ENCODE results near the gene COL18A1. TPM values are rescaled to one million over a fixed set of nuclear protein-coding genes. Genes with fewer than 3 reads are reported as not detected.

COL18A1 gene
- total RNA-seq, 6 experiments from 2014 or later: 39.8 to 93.5 (median 86.8) TPM

GRCh38 chr21:45376459-45377324 is 28.3 kb upstream of the COL18A1 start:
- Mint-ChIP-seq H3K4me3 (no peak overlapping the region), H3K27me3 (ENCODE audit: insufficient read depth) (peaks cover 7% of the 10 kb centered on the region), H3K36me3 (ENCODE audit: low read depth) (peaks cover 14% of the 10 kb centered on the region), H3K9me3 (peaks cover 6% of the 10 kb centered on the region), H3K4me1 (ENCODE audit: low read depth) (peaks cover 40% of the 10 kb centered on the region), H3K27ac (no peak overlapping the region)
- DNase-seq: no peak
- TF ChIP-seq CTCF (IDR thresholded peaks at IDR 0.05): no peak

- H3K9me3 Mint-ChIP-seq: peaks cover 6% of the 10 kb centered on the region
- H3K4me1 Mint-ChIP-seq (ENCODE audit: low read depth): peaks cover 40% of the 10 kb centered on the region
- no peak for TF ChIP-seq CTCF (IDR thresholded peaks at IDR 0.05)
- H3K4me3 Mint-ChIP-seq: no peak overlapping the region
- no peak overlapping the region for H3K27ac Mint-ChIP-seq
- DNase-seq: no peak
- peaks cover 14% of the 10 kb centered on the region for H3K36me3 Mint-ChIP-seq (ENCODE audit: low read depth)
- H3K27me3 Mint-ChIP-seq (ENCODE audit: insufficient read depth): peaks cover 7% of the 10 kb centered on the region
Observed at GRCh38 chr21:45377325-45377709, 27.6 kb upstream of the COL18A1 start.

GRCh38 chr21:45377866-45378257 is 27.1 kb upstream of the COL18A1 start:
- peak overlapping the region; percentile 66 for H3K4me3 Mint-ChIP-seq
- TF ChIP-seq CTCF (IDR thresholded peaks at IDR 0.05): no peak
- H3K27me3 Mint-ChIP-seq (ENCODE audit: insufficient read depth): peaks cover 11% of the 10 kb centered on the region
- H3K4me1 Mint-ChIP-seq (ENCODE audit: low read depth): peaks cover 35% of the 10 kb centered on the region
- no peak for DNase-seq
- H3K36me3 Mint-ChIP-seq (ENCODE audit: low read depth): peaks cover 10% of the 10 kb centered on the region
- peaks cover 2% of the 10 kb centered on the region for H3K9me3 Mint-ChIP-seq
- H3K27ac Mint-ChIP-seq: peak overlapping the region; percentile 89

GRCh38 chr21:45378258-45378966 is 26.6 kb upstream of the COL18A1 start:
- peak; percentile 62 for DNase-seq
- peaks cover 7% of the 10 kb centered on the region for H3K36me3 Mint-ChIP-seq (ENCODE audit: low read depth)
- peaks cover 11% of the 10 kb centered on the region for H3K27me3 Mint-ChIP-seq (ENCODE audit: insufficient read depth)
- TF ChIP-seq CTCF (IDR thresholded peaks at IDR 0.05): no peak
- peak overlapping the region; percentile 66 for H3K4me3 Mint-ChIP-seq
- H3K4me1 Mint-ChIP-seq (ENCODE audit: low read depth): peaks cover 30% of the 10 kb centered on the region
- peak overlapping the region; percentile 89 for H3K27ac Mint-ChIP-seq
- H3K9me3 Mint-ChIP-seq: no peaks in the 10 kb centered on the region

GRCh38 chr21:45379171-45379900 is 25.6 kb upstream of the COL18A1 start:
- Mint-ChIP-seq H3K36me3 (ENCODE audit: low read depth) (peaks cover 7% of the 10 kb centered on the region), H3K4me1 (ENCODE audit: low read depth) (peaks cover 28% of the 10 kb centered on the region), H3K27ac (peak overlapping the region; percentile 38; the same call in 1 of the 2 replicates), H3K9me3 (no peaks in the 10 kb centered on the region), H3K4me3 (no peak overlapping the region), H3K27me3 (ENCODE audit: insufficient read depth) (peaks cover 11% of the 10 kb centered on the region)
- no peak for DNase-seq
- no peak for TF ChIP-seq CTCF (IDR thresholded peaks at IDR 0.05)
